Thyroid gland (tissue), 4 donors: Measurements from ENCODE around the gene DEFB110. TPM values are rescaled to one million over a fixed set of nuclear protein-coding genes. Genes with fewer than 3 reads are reported as not detected.

Source experiments
- DNase-seq, 2 donors: peaks; one replicate each; pipeline ENCODE4 v3.0.0-alpha.2; 2019
- H3K27ac ChIP-seq, 3 donors: fragments of 200-600 bp; sonication (generic); 1 replicate in 2 of 3; 2 replicates in 1 of 3; pipeline ENCODE4 v1.5.1; 2016 to 2019; ENCODE audit warnings: mild to moderate bottlenecking in 1 of 3, moderate library complexity in 1 of 3
- H3K27me3 ChIP-seq: fragments of 200-600 bp; sonication (generic); one replicate; pipeline ENCODE4 v1.5.1; 2019
- H3K36me3 ChIP-seq, 2 donors: fragments of 200-600 bp; sonication (generic); one replicate each; pipeline ENCODE4 v1.5.1; 2016 to 2019
- H3K4me1 ChIP-seq, 2 donors: fragments of 200-600 bp; sonication (generic); one replicate each; pipeline ENCODE4 v1.5.1; 2017 to 2019
- H3K4me3 ChIP-seq, 3 donors: fragments of 200-600 bp; sonication (generic); replicated peaks in 1 of 3; 1 replicate in 2 of 3; 2 replicates in 1 of 3; pipeline ENCODE4 v1.5.1; 2016; ENCODE audit warnings: mild to moderate bottlenecking in 1 of 3
- H3K9me3 ChIP-seq: fragments of 200-600 bp; sonication (generic); one replicate; pipeline ENCODE4 v1.5.1; 2017
- CTCF ChIP-seq, 6 experiments: fragments of 200-600 bp in 3 of 6; fragments of 450-650 bp in 3 of 6; sonication (generic) in 3 of 6; IDR thresholded peaks; one replicate each; pipeline ENCODE4 v1.5.1; 2016 to 2019; ENCODE audit warnings: antibody characterized with exemption in 6 of 6, mild to moderate bottlenecking in 2 of 6, inconsistent platforms in 1 of 6, moderate library complexity in 1 of 6
- POLR2A ChIP-seq, 2 donors: fragments of 450-650 bp; IDR thresholded peaks; one replicate each; pipeline ENCODE4 v1.6.1; 2017; ENCODE audit warnings: antibody characterized with exemption in 2 of 2, mild to moderate bottlenecking in 2 of 2, moderate library complexity in 1 of 2
- WGBS, 2 donors: methylation state at CpG; one replicate each; pipeline ENCODE4 v1.1.5; 2017; 5-methylcytosine and 5-hydroxymethylcytosine counted together
- intact Hi-C: fragments of 100-400 bp; cut with DNase I; formaldehyde crosslinking; loops from one replicate; pipeline ENCODE4 v1.15.1; 2023
- total RNA-seq, 4 donors: library from RNA; depleted of rRNA; stranded (reverse); fragments of >200 nt; gene quantifications; one replicate each; pipeline ENCODE4 v1.2.3, GENCODE V29; 2016

Gene DEFB110
- total RNA-seq, 4 donors from 2014 or later: not detected

- Histone ChIP-seq H3K36me3 (no peaks in the 10 kb centered on the region), H3K9me3 (no peaks in the 10 kb centered on the region), H3K27me3 (no peaks in the 10 kb centered on the region), H3K4me3 (no peak overlapping the region), H3K4me1 (no peaks in the 10 kb centered on the region), H3K27ac (no peak overlapping the region)
- DNase-seq: no peak
- intact Hi-C loops: no loop called here
- 66 to 67% methylated on average over 3 of the region's 3 CpGs for WGBS, 2 donors
- TF ChIP-seq POLR2A (IDR thresholded peaks at IDR 0.05): no peak
- no peak for TF ChIP-seq CTCF (IDR thresholded peaks at IDR 0.05)
Observed at GRCh38 chr6:50003139-50003538, 18.7 kb downstream of the DEFB110 start.

- DNase-seq: no peak
- Histone ChIP-seq H3K4me3 (no peak overlapping the region), H3K27me3 (no peaks in the 10 kb centered on the region), H3K36me3 (no peaks in the 10 kb centered on the region), H3K4me1 (no peaks in the 10 kb centered on the region), H3K9me3 (no peaks in the 10 kb centered on the region), H3K27ac (no peak overlapping the region)
- TF ChIP-seq CTCF (IDR thresholded peaks at IDR 0.05): no peak
- no peak for TF ChIP-seq POLR2A (IDR thresholded peaks at IDR 0.05)
- intact Hi-C loops: no loop called here
Observed at GRCh38 chr6:49995278-49995677, 26.5 kb downstream of the DEFB110 start.

GRCh38 chr6:49988900-49989299 lies 32.9 kb downstream of the DEFB110 start:
- H3K36me3 ChIP-seq: no peaks in the 10 kb centered on the region
- no peaks in the 10 kb centered on the region for H3K4me1 ChIP-seq
- intact Hi-C loops: no loop called here
- H3K4me3 ChIP-seq: no peak overlapping the region
- TF ChIP-seq CTCF (IDR thresholded peaks at IDR 0.05) (no peak), POLR2A (IDR thresholded peaks at IDR 0.05) (no peak)
- WGBS, 2 donors: 54 to 76% methylated on average over 2 of the region's 2 CpGs
- H3K9me3 ChIP-seq: no peaks in the 10 kb centered on the region
- H3K27me3 ChIP-seq: no peaks in the 10 kb centered on the region
- DNase-seq: no peak
- no peak overlapping the region for H3K27ac ChIP-seq

- H3K4me1 ChIP-seq: no peaks in the 10 kb centered on the region
- no peak for DNase-seq
- 92 to 95% methylated on average over 2 of the region's 2 CpGs for WGBS, 2 donors
- H3K27ac ChIP-seq: no peak overlapping the region
- TF ChIP-seq CTCF (IDR thresholded peaks at IDR 0.05) (no peak), POLR2A (IDR thresholded peaks at IDR 0.05) (no peak)
- no peak overlapping the region for H3K4me3 ChIP-seq
- no peaks in the 10 kb centered on the region for H3K36me3 ChIP-seq
- intact Hi-C loops: no loop called here
- no peaks in the 10 kb centered on the region for H3K27me3 ChIP-seq
- no peaks in the 10 kb centered on the region for H3K9me3 ChIP-seq
Observed at GRCh38 chr6:49987749-49988148, 34.0 kb downstream of the DEFB110 start.

GRCh38 chr6:49986551-49986950 lies 35.2 kb downstream of the DEFB110 start:
- no peak for DNase-seq
- H3K27me3 ChIP-seq: no peaks in the 10 kb centered on the region
- TF ChIP-seq CTCF (IDR thresholded peaks at IDR 0.05) (no peak), POLR2A (IDR thresholded peaks at IDR 0.05) (no peak)
- H3K9me3 ChIP-seq: no peaks in the 10 kb centered on the region
- no peak overlapping the region for H3K4me3 ChIP-seq
- no peak overlapping the region for H3K27ac ChIP-seq
- 57 to 61% methylated on average over 1 of the region's 1 CpG for WGBS, 2 donors
- intact Hi-C loops: no loop called here
- no peaks in the 10 kb centered on the region for H3K36me3 ChIP-seq
- no peaks in the 10 kb centered on the region for H3K4me1 ChIP-seq
